IMR-90 (cell line): ENCODE data around the gene CIAO2B. TPM values are rescaled to one million over a fixed set of nuclear protein-coding genes. Genes with fewer than 3 reads are reported as not detected.
"Not testable (repeated sequence)": the region's sequence is repeated elsewhere in the genome, so short reads cannot be mapped to it uniquely, and the experiment has no call there.

Experiments
- ATAC-seq: fragments of 200-7000 bp; cut with Tn5 transposase; 2 replicates; pipeline ENCODE4 v1.9.1; 2020; ENCODE audit warnings: low read depth, mild to moderate bottlenecking, moderate library complexity
- BruUV-seq: library from RNA; stranded (reverse); fragments of 400-500 nt; replicated peaks from 2 replicates; lab custom pipeline; 2021; lab: Mats Ljungman, UMichigan
- CTCF ChIA-PET: fragments of 300-600 bp; formaldehyde crosslinking; extraction: SDS; loops from one replicate; lab custom pipeline; 2021; ENCODE audit warnings: antibody characterized with exemption; lab: Yijun Ruan, JAX
- POLR2A ChIA-PET: fragments of 300-600 bp; sonication (Branson Sonifier 250); formaldehyde crosslinking; loops from one replicate; lab custom pipeline; 2022; ENCODE audit warnings: antibody characterized with exemption; ENCODE audit not compliant: unreplicated experiment; lab: Charles Lee
- DNase-seq: peaks from one replicate; pipeline ENCODE4 v3.0.0; 2013
- H2AFZ ChIP-seq: replicated peaks from 2 replicates; pipeline ENCODE3; 2013; ENCODE audit warnings: low read length, mild to moderate bottlenecking; ENCODE audit not compliant: poor library complexity
- H2AK5ac ChIP-seq: 2 replicates; pipeline ENCODE4 v1.6.1; 2013; ENCODE audit warnings: low read depth, low read length, inconsistent platforms
- H2AK9ac ChIP-seq: replicated peaks from 2 replicates; pipeline ENCODE3; 2013; ENCODE audit warnings: mild to moderate bottlenecking, low read depth, low read length, moderate library complexity; ENCODE audit not compliant: poor library complexity
- H2BK120ac ChIP-seq: 2 replicates; pipeline ENCODE4 v1.6.1; 2013; ENCODE audit warnings: low read depth, low read length, inconsistent platforms
- H2BK15ac ChIP-seq: 3 replicates; pipeline ENCODE4 v1.6.1; 2013; ENCODE audit warnings: low read depth, low read length, inconsistent platforms
- H2BK20ac ChIP-seq: 2 replicates; pipeline ENCODE4 v1.6.1; 2013; ENCODE audit warnings: low read depth, mild to moderate bottlenecking, inconsistent platforms, low read length, moderate library complexity
- H2BK5ac ChIP-seq: 2 replicates; pipeline ENCODE4 v1.6.1; 2013; ENCODE audit warnings: mild to moderate bottlenecking, low read depth, low read length, inconsistent platforms; ENCODE audit not compliant: poor library complexity, severe bottlenecking
- H3K14ac ChIP-seq: replicated peaks from 2 replicates; pipeline ENCODE4 v1.6.1; 2013; ENCODE audit warnings: low read depth, low read length, inconsistent platforms
- H3K18ac ChIP-seq: 2 replicates; pipeline ENCODE4 v1.6.1; 2013; ENCODE audit warnings: low read depth, low read length, control low read depth
- H3K23ac ChIP-seq: 2 replicates; pipeline ENCODE4 v1.6.1; 2013; ENCODE audit warnings: low read depth, low read length, inconsistent platforms
- H3K27ac ChIP-seq: 2 replicates; pipeline ENCODE4 v1.5.1; 2013; ENCODE audit warnings: mild to moderate bottlenecking, control low read depth, low read length; ENCODE audit not compliant: insufficient read depth
- H3K27me3 ChIP-seq: 2 replicates; pipeline ENCODE4 v1.6.1; 2013; ENCODE audit warnings: low read length; ENCODE audit not compliant: control insufficient read depth, insufficient read depth
- H3K36me3 ChIP-seq: 2 replicates; pipeline ENCODE4 v1.6.1; 2013; ENCODE audit warnings: low read length, mixed read lengths; ENCODE audit not compliant: control insufficient read depth, insufficient read depth
- H3K4ac ChIP-seq: 2 replicates; pipeline ENCODE4 v1.6.1; 2013; ENCODE audit warnings: low read depth, low read length, inconsistent platforms
- H3K4me1 ChIP-seq: 2 replicates; pipeline ENCODE4 v1.6.1; 2013; ENCODE audit warnings: low read length, mixed read lengths; ENCODE audit not compliant: control insufficient read depth, insufficient read depth
- H3K4me2 ChIP-seq: 2 replicates; pipeline ENCODE4 v1.6.1; 2013; ENCODE audit warnings: low read depth, mild to moderate bottlenecking, control low read depth, low read length, moderate library complexity
- H3K4me3 ChIP-seq: 2 replicates; pipeline ENCODE4 v1.5.1; 2013; ENCODE audit warnings: low read depth, mild to moderate bottlenecking, control low read depth, low read length, moderate library complexity; ENCODE audit not compliant: insufficient read depth
- H3K56ac ChIP-seq: 2 replicates; pipeline ENCODE4 v1.6.1; 2013; ENCODE audit warnings: low read length, inconsistent platforms; ENCODE audit not compliant: insufficient read depth; ENCODE audit errors: extremely low read depth
- H3K79me1 ChIP-seq, 2 experiments: 2 replicates each; pipeline ENCODE4 v1.6.1; 2013; ENCODE audit warnings: low read length in 2 of 2, inconsistent platforms in 1 of 2, low read depth in 1 of 2
- H3K9ac ChIP-seq: 2 replicates; pipeline ENCODE4 v1.6.1; 2013; ENCODE audit warnings: low read depth, low read length, control low read depth
- H3K9me1 ChIP-seq: 2 replicates; pipeline ENCODE4 v1.6.1; 2013; ENCODE audit warnings: low read length, inconsistent platforms; ENCODE audit not compliant: insufficient read depth
- H3K9me3 ChIP-seq: 2 replicates; pipeline ENCODE4 v1.6.1; 2013; ENCODE audit warnings: low read length; ENCODE audit not compliant: control insufficient read depth, insufficient read depth
- H4K20me1 ChIP-seq: 2 replicates; pipeline ENCODE4 v1.6.1; 2013; ENCODE audit warnings: low read length, inconsistent platforms; ENCODE audit not compliant: insufficient read depth
- H4K5ac ChIP-seq: 2 replicates; pipeline ENCODE4 v1.6.1; 2013; ENCODE audit warnings: mild to moderate bottlenecking, low read depth, low read length, control low read depth
- H4K8ac ChIP-seq, 2 experiments: 2 replicates each; pipeline ENCODE4 v1.6.1; 2013; ENCODE audit warnings: low read depth in 2 of 2, low read length in 2 of 2, control low read depth in 1 of 2, inconsistent platforms in 1 of 2
- H4K91ac ChIP-seq: 2 replicates; pipeline ENCODE4 v1.6.1; 2013; ENCODE audit warnings: low read depth, low read length, inconsistent platforms; ENCODE audit not compliant: insufficient read depth
- WGBS, 2 experiments: methylation state at CpG; one replicate each; pipeline versions ENCODE4 v1.1.5 to v1.1.7; 2013; ENCODE audit warnings: missing lambda C conversion rate in 2 of 2; ENCODE audit not compliant: insufficient read length in 1 of 2; ENCODE audit errors: extremely low coverage in 2 of 2; 5-methylcytosine and 5-hydroxymethylcytosine counted together
- dilution Hi-C: fragments of 300-500 bp; cut with HindIII; formaldehyde crosslinking; loops from one replicate; pipeline ENCODE4 v1.14.3; 2018; ENCODE audit warnings: low sequenced_read_pairs; ENCODE audit not compliant: unreplicated experiment
- in situ Hi-C: fragments of 300-500 bp; cut with MboI; formaldehyde crosslinking; loops from 3 replicates; pipeline ENCODE4 v1.14.3; 2019; ENCODE audit warnings: low sequenced_read_pairs, inconsistent platforms, mixed read lengths
- intact Hi-C: fragments of 100-400 bp; cut with micrococcal nuclease; formaldehyde crosslinking; loops from 2 replicates; pipeline ENCODE4 v1.10.0; 2022
- polyA plus RNA-seq, 3 experiments: library from polyadenylated mRNA; depleted of rRNA; stranded (reverse); fragments of >200 nt; gene quantifications; 2 replicates each; pipeline ENCODE4 v1.2.3, GENCODE V29; 2012; ENCODE audit warnings: low replicate concordance in 1 of 3
- total RNA-seq: library from RNA; depleted of rRNA; stranded (reverse); fragments of >200 nt; gene quantifications from 2 replicates; pipeline ENCODE4 v1.2.3, GENCODE V29; 2012

Gene CIAO2B
- total and polyA plus RNA-seq, 2 of the 4 experiments (the other 2 are of a cell fraction), result 148 to 234 TPM

DNA sequence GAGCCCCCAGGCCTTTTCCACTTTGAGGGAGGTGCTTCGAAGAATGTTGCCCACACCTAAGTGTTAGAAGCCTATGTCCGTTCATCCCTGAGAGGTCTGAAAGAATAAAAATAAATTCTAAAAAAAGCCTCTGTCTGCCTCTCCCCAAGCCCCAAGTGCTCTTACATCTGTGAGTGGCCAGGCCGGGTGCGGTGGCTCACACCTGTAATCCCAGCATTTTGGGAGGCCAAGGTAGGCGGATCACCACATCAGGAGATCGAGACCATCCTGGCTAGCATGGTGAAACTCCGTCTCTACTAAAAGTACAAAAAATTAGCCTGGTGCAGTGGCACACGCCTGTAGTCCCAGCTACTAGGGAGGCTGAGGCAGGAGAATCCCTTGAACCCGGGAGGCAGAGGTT is 10.8 kb upstream of the CIAO2B start:
- H4K5ac ChIP-seq, in situ Hi-C loops, H3K4me3 ChIP-seq, H4K20me1 ChIP-seq, H3K9ac ChIP-seq, H2AFZ ChIP-seq, H3K23ac ChIP-seq, BruUV-seq, dilution Hi-C loops, H3K27ac ChIP-seq, H2BK15ac ChIP-seq, DNase-seq, H2BK120ac ChIP-seq, POLR2A ChIA-PET, H2AK9ac ChIP-seq, H3K18ac ChIP-seq, H3K56ac ChIP-seq, H2BK20ac ChIP-seq, H3K14ac ChIP-seq, H4K91ac ChIP-seq, H3K4me1 ChIP-seq, H3K4me2 ChIP-seq, H3K4ac ChIP-seq, H3K9me3 ChIP-seq, ATAC-seq, H2BK5ac ChIP-seq, H3K9me1 ChIP-seq, intact Hi-C loops, H2AK5ac ChIP-seq, H4K8ac ChIP-seq: not testable (repeated sequence)
- H3K27me3 ChIP-seq, result peaks cover 14% of the 10 kb centered on the region; the same call in 1 of the 2 replicates
- 90% methylated on average over 5 of the region's 9 CpGs; no CpG with 5 or more reads in 1 of the 2 experiments for WGBS, 2 experiments
- H3K79me1 ChIP-seq, result peaks cover 0 to 12% of the 10 kb centered on the region in 2 experiments; a peak in 3 of 4 replicates
- H3K36me3 ChIP-seq, result peaks cover 40% of the 10 kb centered on the region
- CTCF ChIA-PET, result interaction anchor here (2.7 kb wide), 1 partner anchor 50 kb away, joined by 11 read pairs; no protein-coding TSS in a partner anchor
